HepG2 (cell line): ENCODE data around the gene ENO4. TPM values are rescaled to one million over a fixed set of nuclear protein-coding genes. Genes with fewer than 3 reads are reported as not detected.

Experiments
- ATAC-seq: fragments of 200-7000 bp; cut with Tn5 transposase; 3 replicates; pipeline ENCODE4 v1.9.1; 2020; ENCODE audit warnings: mild to moderate bottlenecking, moderate library complexity
- BruUV-seq: library from RNA; stranded (reverse); fragments of 400-500 nt; replicated peaks from 2 replicates; lab custom pipeline; 2021; lab: Mats Ljungman, UMichigan
- CTCF ChIA-PET: fragments of 300-600 bp; formaldehyde crosslinking; extraction: SDS; loops from one replicate; lab custom pipeline; 2021; ENCODE audit warnings: low total read pairs, inconsistent platforms, low intra/inter-chr PET ratio; lab: Yijun Ruan, JAX
- POLR2A ChIA-PET: fragments of 350-600 bp; sonication (Branson Sonifier 250); formaldehyde crosslinking; loops from one replicate; lab custom pipeline; 2020; ENCODE audit warnings: antibody characterized with exemption, inconsistent platforms; lab: Yijun Ruan, JAX
- DNase-seq: peaks from one replicate; pipeline ENCODE4 v3.0.0-alpha.2; 2015; ENCODE audit warnings: low spot score
- FAIRE-seq: peaks from 3 replicates; lab custom pipeline; 2011; peaks lifted over from hg19 to GRCh38; lab: Jason Lieb, UNC
- H2AFZ ChIP-seq: one replicate; pipeline ENCODE4 v1.6.1; 2011; ENCODE audit warnings: low read length, inconsistent platforms
- H3K27ac ChIP-seq: fragments of 300-600 bp; 3 replicates; pipeline ENCODE4 v1.8.0; 2011; ENCODE audit warnings: mixed run types, mild to moderate bottlenecking, mixed read lengths, low read length, inconsistent platforms; ENCODE audit not compliant: insufficient read depth; ENCODE audit errors: extremely low read length
- H3K27me3 ChIP-seq, 2 experiments: fragments of 200-600 bp in 1 of 2; 2 replicates in 1 of 2; 3 replicates in 1 of 2; pipeline versions ENCODE4 v1.6.0 to v1.8.0; 2011; ENCODE audit warnings: low read length in 2 of 2, mild to moderate bottlenecking in 2 of 2, moderate library complexity in 2 of 2, inconsistent platforms in 1 of 2; ENCODE audit not compliant: insufficient read depth in 2 of 2, control insufficient read depth in 1 of 2
- H3K36me3 ChIP-seq, 2 experiments: fragments of 200-600 bp in 1 of 2; replicated peaks in 1 of 2; 2 replicates in 1 of 2; 3 replicates in 1 of 2; pipeline versions ENCODE4 v1.5.1 to v1.8.0; 2011; ENCODE audit warnings: low read length in 2 of 2, inconsistent platforms in 1 of 2; ENCODE audit not compliant: insufficient read depth in 2 of 2, control insufficient read depth in 1 of 2
- H3K4me1 ChIP-seq: 2 replicates; pipeline ENCODE4 v1.5.1; 2012; ENCODE audit warnings: low read length, inconsistent platforms; ENCODE audit not compliant: insufficient read depth
- H3K4me2 ChIP-seq: 2 replicates; pipeline ENCODE4 v1.6.0; 2011; ENCODE audit warnings: low read depth, low read length, inconsistent platforms
- H3K4me3 ChIP-seq, 3 experiments: fragments of 200-600 bp in 1 of 3; sonication (generic), shearing (Covaris generic) in 1 of 3; replicated peaks in 1 of 3; 2 replicates each; pipeline ENCODE4 v1.5.1; 2011 to 2016; ENCODE audit warnings: low read length in 3 of 3, inconsistent platforms in 2 of 3, low read depth in 2 of 3, mild to moderate bottlenecking in 2 of 3, control low read depth in 1 of 3, mixed read lengths in 1 of 3; ENCODE audit not compliant: insufficient read depth in 1 of 3
- H3K79me2 ChIP-seq: one replicate; pipeline ENCODE4 v1.6.1; 2011; ENCODE audit warnings: low read length, inconsistent platforms; ENCODE audit not compliant: insufficient read depth
- H3K9ac ChIP-seq: 2 replicates; pipeline ENCODE4 v1.6.0; 2011; ENCODE audit warnings: mild to moderate bottlenecking, low read depth, low read length, inconsistent platforms; ENCODE audit not compliant: insufficient read depth
- H3K9me3 ChIP-seq: 2 replicates; pipeline ENCODE4 v1.5.1; 2012; ENCODE audit warnings: mild to moderate bottlenecking, low read length
- H4K20me1 ChIP-seq: 2 replicates; pipeline ENCODE4 v1.6.0; 2011; ENCODE audit warnings: inconsistent platforms, mild to moderate bottlenecking, low read length, moderate library complexity; ENCODE audit not compliant: insufficient read depth
- HHEX ChIP-seq: IDR thresholded peaks from 2 replicates; pipeline ENCODE4 v1.6.1; 2016; ENCODE audit warnings: control low read depth
- KDM6A ChIP-seq: IDR thresholded peaks from 2 replicates; pipeline ENCODE4 v1.6.1; 2016; ENCODE audit warnings: low read depth
- MTF2 ChIP-seq: sonication (generic); formaldehyde crosslinking; IDR thresholded peaks from 2 replicates; pipeline ENCODE4 v1.5.0; 2020; ENCODE audit warnings: missing genetic modification reagents, borderline replicate concordance
- NFIC ChIP-seq: IDR thresholded peaks from 2 replicates; pipeline ENCODE4 v1.6.1; 2012; ENCODE audit warnings: mild to moderate bottlenecking, low read length, inconsistent platforms
- NFKBIZ ChIP-seq: IDR thresholded peaks from 2 replicates; pipeline ENCODE4 v1.6.1; 2018; ENCODE audit warnings: missing genetic modification reagents, missing compliant biosample characterization
- SRSF9 ChIP-seq: fragments of 200-400 bp; formaldehyde crosslinking; IDR thresholded peaks from 2 replicates; pipeline ENCODE4 v1.6.1; 2018; ENCODE audit warnings: borderline replicate concordance, mild to moderate bottlenecking, low read depth, low read length; ENCODE audit not compliant: insufficient read depth, poor library complexity, severe bottlenecking
- U2AF1 ChIP-seq: fragments of 200-400 bp; formaldehyde crosslinking; optimal IDR thresholded peaks from 2 replicates; pipeline ENCODE3; 2017; ENCODE audit warnings: mild to moderate bottlenecking, low read depth, low read length
- ZBTB20 ChIP-seq: sonication (generic); formaldehyde crosslinking; IDR thresholded peaks from 2 replicates; pipeline ENCODE4 v1.8.1; 2023; ENCODE audit warnings: missing genetic modification reagents, low read depth, mild to moderate bottlenecking, borderline replicate concordance
- ZNF382 ChIP-seq: sonication (generic); formaldehyde crosslinking; IDR thresholded peaks from 2 replicates; pipeline ENCODE4 v1.5.0; 2020; ENCODE audit warnings: missing genetic modification reagents, mild to moderate bottlenecking, borderline replicate concordance
- WGBS: methylation state at CpG from one replicate; pipeline ENCODE4 v1.1.6; 2017; ENCODE audit warnings: low lambda C conversion rate; 5-methylcytosine and 5-hydroxymethylcytosine counted together
- in situ Hi-C: cut with HindIII; loops from 2 replicates; pipeline ENCODE4 v1.10.0; 2017; ENCODE audit warnings: low pct_unique_long_range_greater_than_20kb; ENCODE audit not compliant: extremely low pct_ligation_motif_present
- intact Hi-C: fragments of 100-400 bp; cut with micrococcal nuclease; formaldehyde crosslinking; loops from one replicate; pipeline ENCODE4 v1.10.0; 2022; ENCODE audit not compliant: unreplicated experiment
- polyA plus RNA-seq, 8 experiments: library from polyadenylated mRNA; depleted of rRNA in 3 of 8; stranded (reverse) in 7 of 8; unstranded in 1 of 8; fragments of >200 nt; fragmentation: Illumina TruSeq in 4 of 8; extraction: Trizol in 4 of 8; gene quantifications; 2 replicates each; pipeline versions ENCODE4 v1.2.1 to v1.2.3, GENCODE V29; 2011 to 2016; ENCODE audit warnings: low read depth in 4 of 8, missing spikeins in 1 of 8, mixed read lengths in 1 of 8; ENCODE audit not compliant: insufficient read depth in 1 of 8
- total RNA-seq, 5 experiments: library from RNA; depleted of rRNA; stranded (reverse); fragments of >200 nt; fragmentation: Illumina TruSeq; extraction: Trizol; gene quantifications; 2 replicates each; pipeline ENCODE4 v1.2.3, GENCODE V29; 2016; ENCODE audit warnings: low read depth in 1 of 5
- TF ChIP-seq, protein P1 (sequence below): IDR thresholded peaks from 2 replicates; pipeline ENCODE4 v1.6.1; 2016; ENCODE audit warnings: low read depth, borderline replicate concordance
- TF ChIP-seq, protein P2 (sequence below): sonication (generic); formaldehyde crosslinking; IDR thresholded peaks from 2 replicates; pipeline ENCODE4 v1.8.0; 2022; ENCODE audit warnings: mild to moderate bottlenecking, missing genetic modification reagents, borderline replicate concordance
- TF ChIP-seq, protein P3 (sequence below): sonication (generic); formaldehyde crosslinking; IDR thresholded peaks from 2 replicates; pipeline ENCODE4 v1.5.0; 2020; ENCODE audit warnings: mild to moderate bottlenecking, missing genetic modification reagents

The ENO4 gene
- total and polyA plus RNA-seq, 2 of the 13 experiments (the other 11 are each of a cell fraction or from before 2014, with no cell fraction given), result not detected

DNA sequence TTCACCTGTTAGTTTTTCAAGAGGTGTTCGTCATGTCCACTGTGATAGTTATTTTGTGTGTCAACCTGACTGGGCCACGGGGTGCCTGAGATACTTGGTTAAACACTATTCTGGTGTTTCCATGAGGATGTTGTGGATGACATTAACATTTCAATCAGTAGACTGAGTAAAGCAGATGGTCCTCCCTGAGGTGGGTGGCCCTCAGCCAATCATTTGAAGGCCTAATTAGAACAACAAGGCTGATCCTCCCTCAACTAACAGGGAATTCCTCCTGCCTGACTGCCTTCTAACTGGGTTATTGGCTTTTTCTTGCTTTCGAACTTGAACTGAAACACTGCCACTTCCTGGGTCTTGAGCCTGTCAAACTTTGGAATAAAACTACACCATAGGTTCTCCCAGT, 75.8 kb downstream of the ENO4 start:
- CTCF ChIA-PET, result no interaction called here
- H3K4me1 ChIP-seq, result no peaks in the 10 kb centered on the region

DNA sequence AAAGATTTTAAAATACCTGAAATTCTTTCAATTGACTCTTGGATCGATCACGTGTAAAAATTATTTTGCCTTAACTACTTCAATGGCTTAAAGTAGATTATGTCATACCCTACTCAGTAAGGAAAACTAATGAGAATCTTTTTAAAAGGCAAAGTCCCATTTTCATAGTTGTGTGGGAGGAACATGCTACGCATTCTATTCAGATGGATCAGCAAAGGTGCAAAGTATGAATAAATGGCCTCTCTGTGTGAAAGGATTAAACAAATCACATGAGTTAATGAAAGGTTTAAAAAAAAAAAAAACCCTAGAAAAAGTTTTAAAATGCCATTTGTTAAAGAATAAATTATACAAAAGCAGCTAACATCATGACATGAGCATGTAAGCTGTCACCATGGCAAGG, 77.1 kb downstream of the ENO4 start:
- POLR2A ChIA-PET, result no interaction called here
- CTCF ChIA-PET, result no interaction called here
- no peaks in the 10 kb centered on the region for H3K9me3 ChIP-seq
- no peaks in the 10 kb centered on the region for H4K20me1 ChIP-seq
- H3K4me1 ChIP-seq, result no peaks in the 10 kb centered on the region
- ATAC-seq (no peak), DNase-seq (no peak), FAIRE-seq (no peak)
- 97% methylated on average over 3 of the region's 3 CpGs for WGBS
- no TSS peak for BruUV-seq
- intact Hi-C loops (no loop called here), in situ Hi-C loops (no loop called here)
- peaks cover 3 to 16% of the 10 kb centered on the region in 2 experiments for H3K36me3 ChIP-seq
- H3K79me2 ChIP-seq, result no peaks in the 10 kb centered on the region
- no peak overlapping the region for H3K4me3 ChIP-seq
- no peak overlapping the region for H2AFZ ChIP-seq
- H3K27ac ChIP-seq, result no peak overlapping the region
- H3K27me3 ChIP-seq, result no peaks in the 10 kb centered on the region
- TF ChIP-seq ZNF382 (CRISPR knock-in tag) (no peak), KDM6A (CRISPR knock-in tag) (no peak), ZBTB20 (CRISPR knock-in tag) (no peak), NFKBIZ (CRISPR knock-in tag) (no peak), SRSF9 (no peak)
- TF ChIP-seq, protein P1, sequence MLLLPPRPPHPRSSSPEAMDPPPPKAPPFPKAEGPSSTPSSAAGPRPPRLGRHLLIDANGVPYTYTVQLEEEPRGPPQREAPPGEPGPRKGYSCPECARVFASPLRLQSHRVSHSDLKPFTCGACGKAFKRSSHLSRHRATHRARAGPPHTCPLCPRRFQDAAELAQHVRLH (CRISPR knock-in tag), result no peak
- TF ChIP-seq, protein P2, sequence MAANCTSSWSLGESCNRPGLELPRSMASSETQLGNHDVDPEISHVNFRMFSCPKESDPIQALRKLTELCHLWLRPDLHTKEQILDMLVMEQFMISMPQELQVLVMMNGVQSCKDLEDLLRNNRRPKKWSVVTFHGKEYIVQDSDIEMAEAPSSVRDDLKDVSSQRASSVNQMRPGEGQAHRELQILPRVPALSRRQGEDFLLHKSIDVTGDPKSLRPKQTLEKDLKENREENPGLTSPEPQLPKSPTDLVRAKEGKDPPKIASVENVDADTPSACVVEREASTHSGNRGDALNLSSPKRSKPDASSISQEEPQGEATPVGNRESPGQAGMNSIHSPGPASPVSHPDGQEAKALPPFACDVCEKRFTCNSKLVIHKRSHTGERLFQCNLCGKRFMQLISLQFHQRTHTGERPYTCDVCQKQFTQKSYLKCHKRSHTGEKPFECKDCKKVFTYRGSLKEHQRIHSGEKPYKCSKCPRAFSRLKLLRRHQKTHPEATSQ (CRISPR knock-in tag), result no peak
- no peak overlapping the region for H3K4me2 ChIP-seq
- no peak overlapping the region for H3K9ac ChIP-seq

More for the DNA sequence above, 75.8 kb downstream of the ENO4 start:
- Histone ChIP-seq H3K79me2 (no peaks in the 10 kb centered on the region), H3K4me2 (no peak overlapping the region), H3K36me3 (peaks cover 5 to 19% of the 10 kb centered on the region in 2 experiments), H3K9me3 (no peaks in the 10 kb centered on the region), H3K27me3 (no peaks in the 10 kb centered on the region), H2AFZ (no peak overlapping the region), H4K20me1 (no peaks in the 10 kb centered on the region), H3K27ac (no peak overlapping the region), H3K4me3 (no peak overlapping the region), H3K9ac (no peak overlapping the region)
- ATAC-seq (no peak), FAIRE-seq (no peak), DNase-seq (no peak)
- intact Hi-C loops, result no loop called here
- no TSS peak for BruUV-seq
- in situ Hi-C loops, result no loop called here
- POLR2A ChIA-PET, result no interaction called here
- WGBS, result 100% methylated on average over 3 of the region's 3 CpGs
- no peak for TF ChIP-seq NFIC
- TF ChIP-seq U2AF1, result no peak
- TF ChIP-seq HHEX (CRISPR knock-in tag), result no peak
- TF ChIP-seq MTF2 (CRISPR knock-in tag), result no peak
- TF ChIP-seq, protein P3, sequence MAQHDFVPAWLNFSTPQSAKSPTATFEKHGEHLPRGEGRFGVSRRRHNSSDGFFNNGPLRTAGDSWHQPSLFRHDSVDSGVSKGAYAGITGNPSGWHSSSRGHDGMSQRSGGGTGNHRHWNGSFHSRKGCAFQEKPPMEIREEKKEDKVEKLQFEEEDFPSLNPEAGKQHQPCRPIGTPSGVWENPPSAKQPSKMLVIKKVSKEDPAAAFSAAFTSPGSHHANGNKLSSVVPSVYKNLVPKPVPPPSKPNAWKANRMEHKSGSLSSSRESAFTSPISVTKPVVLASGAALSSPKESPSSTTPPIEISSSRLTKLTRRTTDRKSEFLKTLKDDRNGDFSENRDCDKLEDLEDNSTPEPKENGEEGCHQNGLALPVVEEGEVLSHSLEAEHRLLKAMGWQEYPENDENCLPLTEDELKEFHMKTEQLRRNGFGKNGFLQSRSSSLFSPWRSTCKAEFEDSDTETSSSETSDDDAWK, result no peak
